Thyroid gland (tissue), 4 donors: ENCODE results near the gene SLC39A8.

Source experiments
- CTCF ChIP-seq, 6 experiments: fragments of 200-600 bp in 3 of 6; fragments of 450-650 bp in 3 of 6; sonication (generic) in 3 of 6; IDR thresholded peaks; one replicate each; pipeline ENCODE4 v1.5.1; 2016 to 2019; ENCODE audit warnings: antibody characterized with exemption in 6 of 6, mild to moderate bottlenecking in 2 of 6, inconsistent platforms in 1 of 6, moderate library complexity in 1 of 6
- POLR2A ChIP-seq, 2 donors: fragments of 450-650 bp; IDR thresholded peaks; one replicate each; pipeline ENCODE4 v1.6.1; 2017; ENCODE audit warnings: antibody characterized with exemption in 2 of 2, mild to moderate bottlenecking in 2 of 2, moderate library complexity in 1 of 2

DNA sequence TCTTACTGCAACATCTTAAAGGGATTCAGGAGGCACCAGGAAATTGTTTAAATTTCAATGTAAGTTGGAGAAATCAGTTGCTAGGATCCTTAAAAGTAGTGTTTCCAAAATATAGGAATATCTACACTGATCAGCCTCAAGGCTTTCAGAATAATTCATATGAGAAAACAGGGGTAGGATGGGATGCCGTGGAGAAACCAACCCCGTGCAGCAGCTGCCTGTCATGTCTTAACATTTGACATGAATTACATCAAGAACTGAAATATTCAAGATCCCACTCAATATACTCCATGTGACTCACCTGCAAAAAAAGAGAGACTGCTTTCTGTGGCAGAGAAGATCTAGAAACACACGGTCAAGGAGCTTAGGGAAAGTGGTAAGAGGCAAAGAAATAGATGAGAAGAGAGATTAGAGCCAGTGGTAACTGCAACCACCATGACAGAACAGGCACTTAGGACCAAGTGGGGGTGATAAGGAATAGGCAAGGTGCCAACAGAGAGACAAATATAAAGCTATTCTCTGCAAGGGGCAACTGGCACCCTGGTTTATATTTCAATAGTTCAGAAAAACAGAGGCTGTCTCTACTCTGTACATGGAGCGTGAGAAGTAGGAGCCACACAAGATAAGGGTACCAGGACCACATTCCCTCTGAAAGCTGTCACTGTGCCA lies 64.0 kb downstream of the SLC39A8 start:
- TF ChIP-seq CTCF (IDR thresholded peaks at IDR 0.05) (no peak), POLR2A (IDR thresholded peaks at IDR 0.05) (no peak)
